ENCODE data around the gene PLCB1. TPM values are rescaled to one million over a fixed set of nuclear protein-coding genes. Genes with fewer than 3 reads are reported as not detected.
"Not testable (repeated sequence)": the region's sequence is repeated elsewhere in the genome, so short reads cannot be mapped to it uniquely, and the experiment has no call there.

Gene PLCB1
- total RNA-seq, 1 donor = 14.6 TPM

DNA sequence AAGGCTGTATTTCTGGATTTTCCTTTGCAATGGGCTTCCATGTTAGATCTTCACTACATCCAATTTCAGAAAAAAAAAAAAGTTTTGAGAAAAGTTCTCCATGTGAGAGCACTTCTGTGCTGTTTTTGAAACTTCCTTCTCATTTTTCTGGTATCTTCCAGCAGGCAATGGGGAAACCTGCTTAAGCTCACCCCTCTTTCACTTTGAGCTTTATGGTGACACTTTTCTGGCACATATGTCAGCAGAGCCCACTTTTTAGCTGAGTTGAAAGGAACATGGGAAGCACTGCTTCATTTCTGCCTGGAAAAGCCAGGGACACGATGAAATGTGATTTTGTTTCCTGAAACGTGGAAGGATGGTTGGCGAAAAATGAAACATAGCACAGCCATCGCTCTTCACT is 293.7 kb downstream of the PLCB1 start:
- H3K27me3 ChIP-seq (ENCODE audit: insufficient read depth, low read length) = no peaks in the 10 kb centered on the region
- H3K4me1 ChIP-seq (ENCODE audit: insufficient read depth, low read length) = peaks cover 65% of the 10 kb centered on the region
- no peaks in the 10 kb centered on the region for H3K9me3 ChIP-seq (ENCODE audit: low read depth, low read length)
- H3K4me3 ChIP-seq (ENCODE audit: low read length) = no peak overlapping the region

DNA sequence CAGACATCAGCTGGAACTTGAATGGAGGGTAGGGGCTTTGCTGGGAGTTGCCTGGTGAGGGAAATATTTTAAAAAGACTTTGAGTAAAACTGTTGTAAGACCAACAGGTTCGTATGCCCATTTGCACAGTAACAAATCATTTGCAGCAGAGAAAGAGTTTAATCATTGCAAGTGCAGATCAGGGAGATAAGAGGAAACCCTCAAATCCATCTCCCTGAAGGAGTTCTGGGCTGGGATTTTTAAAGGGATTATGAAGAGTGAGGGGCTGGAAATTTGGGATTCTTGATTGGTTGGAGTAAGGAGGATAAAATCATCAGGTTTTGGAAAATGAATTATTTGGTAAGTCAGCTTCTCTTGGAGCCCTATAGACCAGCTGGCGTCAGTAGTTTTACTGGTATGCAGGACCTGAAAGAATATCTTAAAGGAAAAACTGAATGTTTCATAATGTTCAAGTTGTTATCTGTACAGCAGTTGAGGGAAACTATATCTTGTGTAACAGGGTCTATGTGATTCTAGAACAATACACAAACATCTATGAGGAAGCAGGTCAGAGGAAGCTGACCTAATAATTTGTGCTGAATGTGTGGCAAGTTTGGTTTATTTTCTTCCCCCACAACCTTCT is 295.5 kb downstream of the PLCB1 start:
- Histone ChIP-seq H3K4me1 (ENCODE audit: insufficient read depth, low read length) (peaks cover 68% of the 10 kb centered on the region), H3K27me3 (ENCODE audit: insufficient read depth, low read length) (no peaks in the 10 kb centered on the region), H3K4me3 (ENCODE audit: low read length) (no peak overlapping the region), H3K9me3 (ENCODE audit: low read depth, low read length) (no peaks in the 10 kb centered on the region)

GRCh38 chr20:8428988-8429387 is 296.9 kb downstream of the PLCB1 start:
- H3K9me3 ChIP-seq (ENCODE audit: low read depth, low read length) = no peaks in the 10 kb centered on the region
- no peaks in the 10 kb centered on the region for H3K27me3 ChIP-seq (ENCODE audit: insufficient read depth, low read length)
- no peak overlapping the region for H3K4me3 ChIP-seq (ENCODE audit: low read length)
- peaks cover 83% of the 10 kb centered on the region for H3K4me1 ChIP-seq (ENCODE audit: insufficient read depth, low read length)

- peaks cover 83% of the 10 kb centered on the region for H3K4me1 ChIP-seq (ENCODE audit: insufficient read depth, low read length)
- no peaks in the 10 kb centered on the region for H3K9me3 ChIP-seq (ENCODE audit: low read depth, low read length)
- H3K27me3 ChIP-seq (ENCODE audit: insufficient read depth, low read length) = no peaks in the 10 kb centered on the region
- H3K4me3 ChIP-seq (ENCODE audit: low read length) = no peak overlapping the region
These were observed 299.7 kb downstream of the PLCB1 start for GRCh38 chr20:8431538-8432434.

- Histone ChIP-seq H3K4me1 (ENCODE audit: insufficient read depth, low read length) (peaks cover 77% of the 10 kb centered on the region), H3K4me3 (ENCODE audit: low read length) (no peak overlapping the region)
These were observed 300.5 kb downstream of the PLCB1 start for GRCh38 chr20:8432435-8433148.

DNA sequence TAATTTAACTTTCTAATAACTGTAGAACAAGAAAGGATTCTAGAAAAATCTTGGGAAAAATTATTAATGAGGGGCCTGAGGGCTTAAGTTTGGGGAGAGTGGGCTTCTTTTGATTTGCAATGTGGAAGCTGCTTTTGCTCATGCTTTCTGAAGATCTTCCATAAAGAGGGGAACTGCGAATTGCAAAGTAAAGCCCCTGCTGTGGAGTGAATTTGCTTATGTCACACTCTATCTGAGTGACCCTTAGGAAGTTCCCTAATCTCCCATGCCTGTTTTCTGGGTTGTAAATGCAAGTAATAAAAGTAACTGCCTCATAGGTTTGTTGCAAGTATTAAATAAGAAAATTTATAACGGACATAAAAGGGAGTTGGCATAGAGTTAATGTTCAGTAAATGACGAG is 301.2 kb downstream of the PLCB1 start:
- Histone ChIP-seq H3K4me1 (ENCODE audit: insufficient read depth, low read length) (peaks cover 70% of the 10 kb centered on the region), H3K27me3 (ENCODE audit: insufficient read depth, low read length) (no peaks in the 10 kb centered on the region), H3K9me3 (ENCODE audit: low read depth, low read length) (no peaks in the 10 kb centered on the region), H3K4me3 (ENCODE audit: low read length) (no peak overlapping the region)

More at GRCh38 chr20:8432435-8433148, 300.5 kb downstream of the PLCB1 start:
- no peaks in the 10 kb centered on the region for H3K9me3 ChIP-seq (ENCODE audit: low read depth, low read length)
- no peaks in the 10 kb centered on the region for H3K27me3 ChIP-seq (ENCODE audit: insufficient read depth, low read length)

- H3K9me3 ChIP-seq (ENCODE audit: low read depth, low read length) = no peaks in the 10 kb centered on the region
- H3K27me3 ChIP-seq (ENCODE audit: insufficient read depth, low read length) = no peaks in the 10 kb centered on the region
- H3K4me3 ChIP-seq (ENCODE audit: low read length) = no peak overlapping the region
- peaks cover 59% of the 10 kb centered on the region for H3K4me1 ChIP-seq (ENCODE audit: insufficient read depth, low read length)
These were observed 302.3 kb downstream of the PLCB1 start for GRCh38 chr20:8434326-8434876.

DNA sequence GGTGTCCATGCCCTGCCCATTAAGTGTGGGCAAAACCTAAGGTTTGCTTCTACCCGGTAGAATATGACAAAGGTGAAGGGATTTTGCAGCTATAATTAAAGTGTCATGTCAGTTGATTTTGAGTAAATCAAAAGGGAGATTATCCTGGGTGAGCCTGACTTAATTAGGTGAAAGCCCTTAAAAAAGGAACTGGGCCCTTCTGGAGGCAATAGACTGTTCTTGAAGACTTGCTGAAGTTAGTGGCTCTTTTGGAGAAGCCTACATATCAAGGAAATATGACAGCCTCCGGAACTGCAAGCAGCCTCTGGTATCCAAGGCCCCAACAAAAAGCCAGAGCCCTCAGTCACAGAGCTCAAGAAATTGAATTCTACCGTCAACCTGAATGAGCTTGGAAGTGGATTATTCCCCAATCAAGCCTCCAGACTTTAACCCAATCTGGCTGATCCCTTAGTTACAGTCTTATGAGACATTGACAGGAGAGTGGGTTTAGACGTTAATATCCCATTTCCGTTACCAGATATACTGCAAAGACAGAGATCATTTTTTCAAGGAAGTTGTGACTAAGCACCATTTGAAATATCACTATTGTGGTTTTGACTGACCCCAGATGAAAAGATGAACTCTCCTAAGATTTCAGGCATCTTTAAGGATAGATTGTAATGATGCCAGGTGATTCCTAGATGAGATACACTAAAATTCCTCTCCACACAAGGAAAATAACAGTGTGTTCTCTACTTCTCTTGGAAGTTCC is 303.4 kb downstream of the PLCB1 start:
- Histone ChIP-seq H3K4me3 (ENCODE audit: low read length) (no peak overlapping the region), H3K9me3 (ENCODE audit: low read depth, low read length) (no peaks in the 10 kb centered on the region), H3K27me3 (ENCODE audit: insufficient read depth, low read length) (no peaks in the 10 kb centered on the region), H3K4me1 (ENCODE audit: insufficient read depth, low read length) (peaks cover 50% of the 10 kb centered on the region)

DNA sequence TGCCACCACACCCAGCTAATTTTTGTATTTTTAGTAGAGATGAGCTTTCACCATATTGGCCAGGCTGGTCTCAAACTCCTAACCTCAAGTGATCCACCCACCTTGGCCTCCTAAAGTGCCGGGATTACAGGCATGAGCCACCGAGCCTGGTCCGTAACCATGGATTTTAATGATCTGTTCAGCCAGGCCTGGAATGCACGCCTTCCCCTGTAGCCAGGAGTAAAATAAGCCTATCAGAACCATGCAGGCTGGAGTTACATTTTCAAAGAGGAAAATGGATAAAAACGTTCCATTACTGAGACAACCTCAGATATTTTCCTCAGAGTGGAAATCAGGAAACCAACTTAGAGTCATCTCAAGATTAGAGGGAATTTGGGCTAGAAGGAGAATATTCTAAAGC is 304.9 kb downstream of the PLCB1 start:
- H3K4me3 ChIP-seq (ENCODE audit: low read length); H3K27me3 ChIP-seq (ENCODE audit: insufficient read depth, low read length); H3K9me3 ChIP-seq (ENCODE audit: low read depth, low read length): not testable (repeated sequence)
- H3K4me1 ChIP-seq (ENCODE audit: insufficient read depth, low read length) = peaks cover 45% of the 10 kb centered on the region

DNA sequence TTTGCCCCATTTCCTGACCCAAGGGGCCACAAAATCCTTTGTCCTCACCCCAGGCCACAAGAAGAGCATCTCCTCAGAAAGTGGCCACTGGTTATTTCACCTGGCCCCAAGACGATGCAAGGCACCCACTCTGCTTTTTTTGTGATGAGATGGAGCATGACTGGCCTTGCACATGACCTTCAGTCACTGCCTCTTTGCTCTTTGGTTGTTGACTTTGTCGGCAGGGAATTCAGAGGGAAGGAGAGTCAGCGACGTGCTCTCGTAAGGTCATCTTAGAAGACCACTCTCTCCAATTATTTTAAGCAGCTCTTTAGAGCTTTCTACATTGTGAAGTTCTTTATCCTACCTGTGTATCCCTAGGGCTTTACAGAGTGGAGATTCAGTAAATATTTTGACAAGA is 306.7 kb downstream of the PLCB1 start:
- H3K4me3 ChIP-seq (ENCODE audit: low read length) = no peak overlapping the region
- no peaks in the 10 kb centered on the region for H3K27me3 ChIP-seq (ENCODE audit: insufficient read depth, low read length)
- H3K9me3 ChIP-seq (ENCODE audit: low read depth, low read length) = no peaks in the 10 kb centered on the region
- peaks cover 27% of the 10 kb centered on the region for H3K4me1 ChIP-seq (ENCODE audit: insufficient read depth, low read length)

DNA sequence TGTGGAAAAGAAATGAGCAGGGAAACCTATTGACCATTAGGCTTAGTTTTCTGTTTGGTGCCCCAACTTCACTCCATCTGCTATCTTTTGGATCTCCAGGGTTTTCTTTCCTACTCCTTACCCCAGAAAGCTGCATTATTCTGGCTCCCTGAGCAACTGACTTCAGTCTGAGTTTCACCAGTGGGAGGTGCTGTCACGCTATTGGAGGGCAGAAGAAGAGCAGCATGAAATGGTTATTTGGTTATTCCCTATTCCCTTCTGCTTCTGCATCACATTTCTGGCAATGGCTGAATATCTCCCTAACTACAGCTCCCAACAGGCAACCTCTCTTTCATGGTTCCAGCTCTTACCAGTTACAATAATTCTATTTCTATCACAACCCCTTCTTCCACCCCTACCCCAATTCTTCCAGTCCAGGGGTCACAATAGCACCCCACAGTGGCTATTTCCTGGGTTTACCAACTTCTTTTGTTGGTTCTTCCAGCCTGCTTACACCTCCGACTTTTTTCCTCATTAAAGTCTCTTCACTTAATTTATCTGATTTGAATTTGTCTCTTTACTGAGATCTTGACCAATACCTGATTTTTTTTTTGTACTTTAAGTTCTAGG is 311.5 kb downstream of the PLCB1 start:
- Histone ChIP-seq H3K27me3 (ENCODE audit: insufficient read depth, low read length) (no peaks in the 10 kb centered on the region), H3K9me3 (ENCODE audit: low read depth, low read length) (no peaks in the 10 kb centered on the region), H3K4me3 (ENCODE audit: low read length) (no peak overlapping the region), H3K4me1 (ENCODE audit: insufficient read depth, low read length) (no peaks in the 10 kb centered on the region)

DNA sequence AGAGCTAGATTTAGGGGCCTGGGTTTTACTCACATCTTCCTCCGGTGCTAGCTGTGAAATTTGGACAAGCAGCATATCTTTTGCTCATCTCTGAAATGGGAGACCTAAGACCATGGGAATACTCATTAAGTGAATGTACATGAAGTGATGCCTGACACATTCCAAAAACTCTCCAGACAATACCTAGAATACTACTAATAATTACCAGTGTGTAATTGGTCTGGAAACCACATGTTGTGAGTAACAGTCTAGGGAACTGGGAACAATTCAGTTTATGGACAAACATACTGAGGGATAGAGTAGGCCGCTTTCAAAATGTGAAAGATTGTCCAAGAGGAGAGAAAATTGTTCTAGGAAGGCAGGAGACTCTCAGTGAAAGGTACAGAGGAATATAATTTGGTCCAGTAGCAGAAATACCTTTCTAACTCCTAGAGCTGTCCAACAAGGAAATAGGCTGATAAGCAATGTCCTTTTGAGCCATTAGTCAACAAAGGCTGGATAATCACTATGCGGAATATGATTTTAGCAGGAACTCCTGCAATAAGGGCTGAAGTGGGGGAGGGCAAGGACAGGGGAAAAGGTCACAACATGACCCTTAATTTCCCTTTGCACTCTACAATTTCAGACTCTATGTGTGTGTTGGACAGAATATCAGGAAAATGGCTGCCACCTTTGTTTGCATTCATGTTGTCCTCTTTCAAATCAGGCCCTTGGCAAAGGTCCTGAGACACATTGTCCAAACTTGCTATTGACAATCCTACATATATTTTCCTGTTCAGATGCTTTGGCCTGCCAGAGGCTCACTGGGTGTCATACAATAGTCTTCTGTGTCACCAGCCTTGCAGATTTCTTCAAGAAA is 315.4 kb downstream of the PLCB1 start:
- Histone ChIP-seq H3K27me3 (ENCODE audit: insufficient read depth, low read length) (no peaks in the 10 kb centered on the region), H3K9me3 (ENCODE audit: low read depth, low read length) (no peaks in the 10 kb centered on the region), H3K4me1 (ENCODE audit: insufficient read depth, low read length) (no peaks in the 10 kb centered on the region), H3K4me3 (ENCODE audit: low read length) (no peak overlapping the region)

DNA sequence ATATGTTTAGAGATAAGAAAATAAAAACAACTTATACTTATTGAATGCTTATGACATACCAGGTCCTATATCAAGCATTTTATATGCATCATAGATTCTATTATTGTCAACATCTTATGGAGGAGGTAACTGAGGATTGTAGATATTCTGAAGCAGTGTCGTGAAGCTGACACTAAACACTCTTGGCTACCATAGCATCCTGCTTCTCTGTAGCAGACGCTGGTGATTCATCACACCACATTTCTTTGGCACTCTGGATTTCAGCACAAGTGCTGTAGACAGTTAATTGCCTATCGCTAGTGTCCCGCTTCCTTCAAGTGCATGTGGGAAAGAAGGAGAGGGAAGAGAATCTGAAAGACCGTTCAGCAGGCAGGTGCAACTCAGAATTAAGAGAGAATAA is 317.1 kb downstream of the PLCB1 start:
- Histone ChIP-seq H3K27me3 (ENCODE audit: insufficient read depth, low read length) (no peaks in the 10 kb centered on the region), H3K4me3 (ENCODE audit: low read length) (no peak overlapping the region), H3K4me1 (ENCODE audit: insufficient read depth, low read length) (peaks cover 4% of the 10 kb centered on the region), H3K9me3 (ENCODE audit: low read depth, low read length) (no peaks in the 10 kb centered on the region)

All from mononuclear cell (primary cell).